Urinary bladder (tissue), 4 donors: Measurements from ENCODE around the gene MTCL1. TPM values are rescaled to one million over a fixed set of nuclear protein-coding genes. Genes with fewer than 3 reads are reported as not detected.

Experiments
- DNase-seq: peaks from one replicate; pipeline ENCODE4 v3.0.0-alpha.2; 2015; ENCODE audit errors: extremely low spot score
- H3K27ac ChIP-seq: one replicate; pipeline ENCODE4 v1.5.1; 2013; ENCODE audit warnings: low read depth, mild to moderate bottlenecking, moderate library complexity
- H3K36me3 ChIP-seq: one replicate; pipeline ENCODE4 v1.6.1; 2013; ENCODE audit warnings: mild to moderate bottlenecking, moderate library complexity; ENCODE audit not compliant: insufficient read depth
- H3K4me1 ChIP-seq: one replicate; pipeline ENCODE4 v1.6.1; 2013; ENCODE audit warnings: mild to moderate bottlenecking, moderate library complexity; ENCODE audit not compliant: insufficient read depth
- H3K4me3 ChIP-seq: one replicate; pipeline ENCODE4 v1.5.1; 2013; ENCODE audit warnings: low read depth, low read length
- WGBS: extraction: QIAGEN DNeasy Blood & Tissue Kit; methylation state at CpG from one replicate; pipeline ENCODE4 v1.1.7; 2013; 5-methylcytosine and 5-hydroxymethylcytosine counted together
- polyA plus RNA-seq: library from polyadenylated mRNA; stranded (reverse); fragments of 200-250 nt; gene quantifications from one replicate; pipeline ENCODE4 v1.2.3, GENCODE V29; 2013
- total RNA-seq: library from RNA; depleted of rRNA; stranded (reverse); fragments of >200 nt; gene quantifications from one replicate; pipeline ENCODE4 v1.2.3, GENCODE V29; 2014
- donor health status: healthy with polysubstance abuse.
- donor health status: healthy.

MTCL1 gene
- total and polyA plus RNA-seq, 2 donors = 16.6 to 24.2 TPM

GRCh38 chr18:8797206-8797605 is 91.8 kb downstream of the MTCL1 start:
- no peak for DNase-seq
- Histone ChIP-seq H3K4me1 (no peaks in the 10 kb centered on the region), H3K27ac (no peak overlapping the region), H3K4me3 (no peak overlapping the region), H3K36me3 (no peaks in the 10 kb centered on the region)
- 59% methylated on average over 7 of the region's 7 CpGs for WGBS

GRCh38 chr18:8799001-8799400 is 93.6 kb downstream of the MTCL1 start:
- Histone ChIP-seq H3K36me3 (no peaks in the 10 kb centered on the region), H3K4me1 (no peaks in the 10 kb centered on the region), H3K27ac (no peak overlapping the region), H3K4me3 (no peak overlapping the region)
- 67% methylated on average over 11 of the region's 11 CpGs for WGBS
- DNase-seq = no peak

- no peaks in the 10 kb centered on the region for H3K4me1 ChIP-seq
Measured at GRCh38 chr18:8799596-8800441, 94.5 kb downstream of the MTCL1 start.

GRCh38 chr18:8800445-8800844 is 95.1 kb downstream of the MTCL1 start:
- no peaks in the 10 kb centered on the region for H3K4me1 ChIP-seq
- no peaks in the 10 kb centered on the region for H3K36me3 ChIP-seq
- DNase-seq = no peak
- H3K4me3 ChIP-seq = no peak overlapping the region
- no peak overlapping the region for H3K27ac ChIP-seq
- 59% methylated on average over 9 of the region's 9 CpGs for whole genome bisulfite sequencing

More at GRCh38 chr18:8799596-8800441, 94.5 kb downstream of the MTCL1 start:
- H3K4me3 ChIP-seq = no peak overlapping the region
- no peak for DNase-seq
- WGBS = 88% methylated on average over 29 of the region's 29 CpGs
- H3K36me3 ChIP-seq = no peaks in the 10 kb centered on the region
- no peak overlapping the region for H3K27ac ChIP-seq

- no peak for DNase-seq
- WGBS = 53% methylated on average over 4 of the region's 4 CpGs
- peak overlapping the region; percentile 83 for H3K27ac ChIP-seq
- no peaks in the 10 kb centered on the region for H3K4me1 ChIP-seq
- no peak overlapping the region for H3K4me3 ChIP-seq
- H3K36me3 ChIP-seq = no peaks in the 10 kb centered on the region
Measured at GRCh38 chr18:8800876-8801262, 95.5 kb downstream of the MTCL1 start.

- DNase-seq = no peak
Measured at GRCh38 chr18:8801263-8801901, 96.0 kb downstream of the MTCL1 start.

GRCh38 chr18:8802017-8802672 is 96.8 kb downstream of the MTCL1 start:
- 83% methylated on average over 6 of the region's 6 CpGs for WGBS
- Histone ChIP-seq H3K4me1 (no peaks in the 10 kb centered on the region), H3K4me3 (no peak overlapping the region)

More at GRCh38 chr18:8801263-8801901, 96.0 kb downstream of the MTCL1 start:
- WGBS = 42% methylated on average over 9 of the region's 9 CpGs
- Histone ChIP-seq H3K4me1 (no peaks in the 10 kb centered on the region), H3K27ac (peak overlapping the region; percentile 42), H3K4me3 (no peak overlapping the region), H3K36me3 (no peaks in the 10 kb centered on the region)

GRCh38 chr18:8803063-8803795 is 97.9 kb downstream of the MTCL1 start:
- no peak overlapping the region for H3K27ac ChIP-seq
- no peaks in the 10 kb centered on the region for H3K36me3 ChIP-seq
- 92% methylated on average over 8 of the region's 8 CpGs for WGBS
- DNase-seq = no peak
- H3K4me1 ChIP-seq = no peaks in the 10 kb centered on the region
- H3K4me3 ChIP-seq = no peak overlapping the region

More at GRCh38 chr18:8802017-8802672, 96.8 kb downstream of the MTCL1 start:
- no peak overlapping the region for H3K27ac ChIP-seq
- no peak for DNase-seq
- H3K36me3 ChIP-seq = no peaks in the 10 kb centered on the region

- Histone ChIP-seq H3K27ac (no peak overlapping the region), H3K4me3 (no peak overlapping the region), H3K4me1 (no peaks in the 10 kb centered on the region), H3K36me3 (no peaks in the 10 kb centered on the region)
- no peak for DNase-seq
- 95% methylated on average over 1 of the region's 1 CpG for WGBS
Measured at GRCh38 chr18:8803957-8804356, 98.6 kb downstream of the MTCL1 start.

GRCh38 chr18:8805552-8805951 is 100.2 kb downstream of the MTCL1 start:
- 75% methylated on average over 4 of the region's 4 CpGs for WGBS
- Histone ChIP-seq H3K27ac (no peak overlapping the region), H3K4me3 (no peak overlapping the region), H3K36me3 (no peaks in the 10 kb centered on the region), H3K4me1 (no peaks in the 10 kb centered on the region)
- DNase-seq = no peak

GRCh38 chr18:8806100-8806797 is 100.9 kb downstream of the MTCL1 start:
- no peak overlapping the region for H3K4me3 ChIP-seq
- no peak for DNase-seq
- no peaks in the 10 kb centered on the region for H3K4me1 ChIP-seq
- H3K36me3 ChIP-seq = no peaks in the 10 kb centered on the region
- no peak overlapping the region for H3K27ac ChIP-seq
- 96% methylated on average over 6 of the region's 6 CpGs for whole genome bisulfite sequencing

- no peak overlapping the region for H3K27ac ChIP-seq
- H3K36me3 ChIP-seq = no peaks in the 10 kb centered on the region
- H3K4me3 ChIP-seq = no peak overlapping the region
- WGBS = 95% methylated on average over 19 of the region's 19 CpGs
- no peak for DNase-seq
- H3K4me1 ChIP-seq = no peaks in the 10 kb centered on the region
Measured at GRCh38 chr18:8806798-8807487, 101.6 kb downstream of the MTCL1 start.
